A549 (cell line): ENCODE results near the gene BOLA2B. TPM values are rescaled to one million over a fixed set of nuclear protein-coding genes. Genes with fewer than 3 reads are reported as not detected.
A peak's percentile ranks its signal among the peaks of the same experiment; 100 is the strongest.
"Not testable (repeated sequence)": the region's sequence is repeated elsewhere in the genome, so short reads cannot be mapped to it uniquely, and the experiment has no call there.

Experiments used
- ATAC-seq, 2 experiments: fragments of 200-7000 bp in 1 of 2; fragments of >200 bp in 1 of 2; cut with Nextera tagmentation in 1 of 2; cut with Tn5 transposase in 1 of 2; 3 replicates each; pipeline versions ENCODE4 v1.8.0 to v1.9.1; 2018 to 2020; ENCODE audit warnings: mild to moderate bottlenecking in 1 of 2, moderate library complexity in 1 of 2
- CTCF ChIA-PET: fragments of 300-600 bp; sonication (Branson Sonifier 250); formaldehyde crosslinking; extraction: SDS; loops from one replicate; lab custom pipeline; 2021; ENCODE audit warnings: antibody characterized with exemption, inconsistent platforms; lab: Yijun Ruan, JAX
- POLR2A ChIA-PET: fragments of 350-600 bp; formaldehyde crosslinking; extraction: SDS; loops from one replicate; lab custom pipeline; 2021; ENCODE audit warnings: antibody characterized with exemption, inconsistent platforms; lab: Yijun Ruan, JAX
- DNase-seq, 2 experiments: peaks; one replicate each; pipeline versions ENCODE4 v3.0.0 to v3.0.0-alpha.2; 2011 to 2016; ENCODE audit warnings: low read depth in 1 of 2, low spot score in 1 of 2
- FAIRE-seq: peaks from 2 replicates; lab custom pipeline; 2011; peaks lifted over from hg19 to GRCh38; lab: Jason Lieb, UNC
- H3K27ac ChIP-seq, 2 experiments: fragments of >200 bp; sonication (Bioruptor Twin); formaldehyde crosslinking; 3 replicates each; pipeline ENCODE4 v1.5.1; 2016 to 2017
- H3K4me1 ChIP-seq: fragments of >200 bp; sonication (Bioruptor Twin); formaldehyde crosslinking; 3 replicates; pipeline ENCODE4 v1.6.1; 2016
- H3K4me2 ChIP-seq: fragments of >200 bp; sonication (Bioruptor Twin); formaldehyde crosslinking; 3 replicates; pipeline ENCODE4 v1.6.1; 2016
- H3K4me3 ChIP-seq: fragments of >200 bp; sonication (Bioruptor Twin); formaldehyde crosslinking; 3 replicates; pipeline ENCODE4 v1.5.1; 2016
- H3K9me3 ChIP-seq: fragments of >200 bp; sonication (Bioruptor Twin); formaldehyde crosslinking; 3 replicates; pipeline ENCODE4 v1.6.1; 2016
- BHLHE40 ChIP-seq: IDR thresholded peaks from 2 replicates; pipeline ENCODE4 v1.6.1; 2012; ENCODE audit warnings: low read depth, low read length, inconsistent platforms
- CBX2 ChIP-seq: fragments of 200-600 bp; sonication (generic); IDR thresholded peaks from 2 replicates; pipeline ENCODE4 v1.6.1; 2016; ENCODE audit warnings: low read depth, mild to moderate bottlenecking, borderline replicate concordance
- CBX8 ChIP-seq: fragments of 200-600 bp; sonication (generic); IDR thresholded peaks from 2 replicates; pipeline ENCODE4 v1.6.1; 2016
- CTCF ChIP-seq: fragments of >200 bp; sonication (Bioruptor Twin); formaldehyde crosslinking; IDR thresholded peaks from 3 replicates; pipeline ENCODE4 v1.5.1; 2016
- ESRRA ChIP-seq: fragments of 150-350 bp; IDR thresholded peaks from 2 replicates; pipeline ENCODE4 v1.6.1; 2014; ENCODE audit warnings: mild to moderate bottlenecking, low read length, borderline replicate concordance
- HES2 ChIP-seq: fragments of >200 bp; sonication (Bioruptor Twin); formaldehyde crosslinking; IDR thresholded peaks from 2 replicates; pipeline ENCODE4 v1.6.1; 2016
- HMGXB4 ChIP-seq: fragments of 250-450 bp; sonication (Bioruptor Pico); IDR thresholded peaks from 2 replicates; pipeline ENCODE4 v1.5.0; 2021; ENCODE audit warnings: mild to moderate bottlenecking, moderate library complexity, borderline replicate concordance
- HOXA7 ChIP-seq: fragments of 250-450 bp; sonication (Bioruptor Pico); IDR thresholded peaks from 2 replicates; pipeline ENCODE4 v1.5.0; 2020; ENCODE audit warnings: mild to moderate bottlenecking, moderate library complexity
- HOXB13 ChIP-seq: fragments of 250-450 bp; sonication (Bioruptor Pico); IDR thresholded peaks from 2 replicates; pipeline ENCODE4 v1.5.0; 2020; ENCODE audit warnings: low read depth, mild to moderate bottlenecking, moderate library complexity
- JUN ChIP-seq, 2 experiments: fragments of >200 bp; sonication (Bioruptor Twin); formaldehyde crosslinking; IDR thresholded peaks; 2 replicates in 1 of 2; 3 replicates in 1 of 2; pipeline ENCODE4 v1.6.1; 2016 to 2017
- REST ChIP-seq: fragments of 200-600 bp; sonication (generic); IDR thresholded peaks from 2 replicates; pipeline ENCODE4 v1.6.1; 2016; ENCODE audit warnings: antibody characterized with exemption, mild to moderate bottlenecking, moderate library complexity
- SMC3 ChIP-seq: fragments of >200 bp; sonication (Bioruptor Twin); formaldehyde crosslinking; IDR thresholded peaks from 3 replicates; pipeline ENCODE4 v1.6.1; 2018; ENCODE audit warnings: inconsistent platforms
- TP53 ChIP-seq: fragments of 250-450 bp; sonication (Bioruptor Pico); IDR thresholded peaks from 2 replicates; pipeline ENCODE4 v1.5.0; 2021; ENCODE audit warnings: mild to moderate bottlenecking, moderate library complexity
- USF2 ChIP-seq: fragments of 450-650 bp; IDR thresholded peaks from 2 replicates; pipeline ENCODE4 v1.6.1; 2014; ENCODE audit warnings: antibody characterized with exemption
- WGBS: methylation state at CpG from one replicate; pipeline ENCODE4 v1.1.6; 2017; ENCODE audit errors: missing lambda C conversion rate; 5-methylcytosine and 5-hydroxymethylcytosine counted together
- polyA plus RNA-seq, 4 experiments: library from polyadenylated mRNA; depleted of rRNA in 3 of 4; stranded (reverse); fragments of >200 nt; fragmentation: RNase III in 1 of 4; extraction: RNeasy Plus Mini Kit Qiagen cat#74134 plus additional on column Dnase treatment in 1 of 4; gene quantifications; 2 replicates in 3 of 4; 3 replicates in 1 of 4; pipeline ENCODE4 v1.2.3, GENCODE V29; 2011 to 2017

BOLA2B gene
- polyA plus RNA-seq, 2 of the 4 experiments (the other 2 are of a cell fraction) = 43.9 to 244 TPM

- FAIRE-seq, H3K9me3 ChIP-seq, H3K4me1 ChIP-seq, CTCF ChIA-PET, POLR2A ChIA-PET, DNase-seq: not testable (repeated sequence)
- WGBS = 62% methylated on average over 24 of the region's 60 CpGs
- Histone ChIP-seq H3K27ac (0 out of 6 replicates have a peak overlapping the region, but pooled peaks of 1 of the 2 experiments have one; percentile 70), H3K4me3 (peak overlapping the region; percentile 37; the same call in 1 of the 3 replicates), H3K4me2 (peak overlapping the region; percentile 66; the same call in 2 of the 3 replicates)
- ATAC-seq = peak; percentile 75 to 84
These were observed 883 bp upstream of the BOLA2B start for GRCh38 chr16:30194172-30194925.

GRCh38 chr16:30193098-30193497 lies 368 bp downstream of the BOLA2B start:
- WGBS = no CpG with 5 or more reads among the region's 21 CpGs
- CTCF ChIA-PET, H3K4me3 ChIP-seq: not testable (repeated sequence)

GRCh38 chr16:30191158-30191557 lies 2.3 kb downstream of the BOLA2B start:
- H3K4me1 ChIP-seq, ATAC-seq, H3K4me2 ChIP-seq, H3K4me3 ChIP-seq, DNase-seq, POLR2A ChIA-PET, CTCF ChIA-PET, FAIRE-seq, H3K27ac ChIP-seq, H3K9me3 ChIP-seq: not testable (repeated sequence)
- no CpG with 5 or more reads among the region's 12 CpGs for WGBS

More at GRCh38 chr16:30193098-30193497, 368 bp downstream of the BOLA2B start:
- H3K27ac ChIP-seq, FAIRE-seq, H3K9me3 ChIP-seq, POLR2A ChIA-PET, H3K4me2 ChIP-seq, H3K4me1 ChIP-seq, DNase-seq: not testable (repeated sequence)
- ATAC-seq = peak; percentile 51 to 57

GRCh38 chr16:30187971-30188561 lies 5.4 kb downstream of the BOLA2B start:
- H3K4me3 ChIP-seq = no peak overlapping the region
- TF ChIP-seq ESRRA (no peak), HOXA7 (no peak), JUN (IDR thresholded peaks at IDR 0.05) (no peak), USF2 (no peak), CBX8 (no peak), SMC3 (no peak), TP53 (CRISPR knock-in tag) (no peak), HMGXB4 (no peak), HES2 (no peak), REST (no peak), HOXB13 (CRISPR knock-in tag) (no peak), CBX2 (no peak), BHLHE40 (no peak), CTCF (no peak)
- no peak overlapping the region for H3K4me2 ChIP-seq
- no peak overlapping the region for H3K27ac ChIP-seq
- ChIA-PET POLR2A (no interaction called here), CTCF (interaction anchor here (0.8 to 1.5 kb wide), 5 partner anchors 10 to 70 kb away, joined by 3 to 8 read pairs (median 4); no protein-coding TSS in a partner anchor)
- FAIRE-seq (no peak), ATAC-seq (no peak), DNase-seq (no peak)
- 94% methylated on average over 15 of the region's 23 CpGs for WGBS
- peaks cover 20% of the 10 kb centered on the region; the same call in 2 of the 3 replicates for H3K4me1 ChIP-seq
- no peaks in the 10 kb centered on the region for H3K9me3 ChIP-seq
